HG03139 (cell line): ENCODE results near the gene ZNF784.

Experiments
- ATAC-seq: cut with Tn5 transposase; IDR thresholded peaks from one replicate; pipeline ENCODE4 v1.9.1; 2021; ENCODE audit not compliant: unreplicated experiment

ZNF784 gene

DNA sequence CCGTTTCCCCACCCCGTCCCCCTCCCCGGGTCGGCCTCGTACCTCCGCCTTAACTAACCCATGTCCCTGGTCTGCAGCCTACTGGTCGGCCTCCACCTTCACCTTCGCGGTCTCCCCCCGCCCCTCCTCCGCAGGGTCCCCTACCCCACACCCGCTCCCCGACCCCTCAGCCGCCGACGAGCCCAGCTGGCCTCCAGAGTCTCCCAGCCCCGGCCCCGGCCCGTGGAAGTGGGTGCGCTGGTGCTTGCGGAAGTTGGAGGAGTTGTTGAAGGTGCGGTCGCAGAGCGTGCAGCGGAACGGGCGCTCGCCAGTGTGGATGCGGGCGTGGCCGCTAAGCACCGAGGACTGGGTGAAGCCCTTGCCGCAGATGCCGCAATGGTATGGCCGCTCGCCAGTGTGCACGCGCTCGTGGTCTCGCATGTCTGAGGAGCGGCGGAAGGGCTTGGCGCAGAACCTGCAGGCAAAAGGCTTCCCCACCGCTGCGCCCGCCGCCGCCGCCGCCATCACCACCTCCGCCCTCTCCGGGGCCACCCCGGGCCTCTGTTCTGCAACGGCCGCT lies 2.6 kb downstream of the ZNF784 start:
- ATAC-seq = no peak

DNA sequence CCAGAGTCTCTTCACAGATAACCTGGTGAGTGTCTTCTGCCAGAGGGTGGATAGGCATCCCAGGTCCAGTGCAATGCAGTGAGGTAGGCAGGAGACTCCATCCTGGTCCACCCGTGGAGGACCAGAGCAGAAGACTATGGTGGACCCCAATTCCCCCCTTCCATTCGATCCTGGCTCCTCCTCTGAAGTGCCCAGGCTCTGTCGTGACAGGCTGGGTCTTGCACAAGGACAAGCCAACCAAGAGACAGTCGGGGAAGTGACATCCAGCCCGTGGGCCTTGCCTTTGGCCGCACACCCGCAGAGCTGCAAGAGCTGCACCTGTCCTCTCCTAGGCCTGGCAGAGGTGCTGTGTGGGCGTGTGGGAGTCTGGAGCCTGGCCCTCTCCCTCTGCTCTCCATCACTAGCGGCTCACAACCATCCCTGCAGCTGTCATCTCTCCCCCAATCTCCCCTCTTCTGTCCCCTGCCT lies 3.1 kb downstream of the ZNF784 start:
- no peak for ATAC-seq

DNA sequence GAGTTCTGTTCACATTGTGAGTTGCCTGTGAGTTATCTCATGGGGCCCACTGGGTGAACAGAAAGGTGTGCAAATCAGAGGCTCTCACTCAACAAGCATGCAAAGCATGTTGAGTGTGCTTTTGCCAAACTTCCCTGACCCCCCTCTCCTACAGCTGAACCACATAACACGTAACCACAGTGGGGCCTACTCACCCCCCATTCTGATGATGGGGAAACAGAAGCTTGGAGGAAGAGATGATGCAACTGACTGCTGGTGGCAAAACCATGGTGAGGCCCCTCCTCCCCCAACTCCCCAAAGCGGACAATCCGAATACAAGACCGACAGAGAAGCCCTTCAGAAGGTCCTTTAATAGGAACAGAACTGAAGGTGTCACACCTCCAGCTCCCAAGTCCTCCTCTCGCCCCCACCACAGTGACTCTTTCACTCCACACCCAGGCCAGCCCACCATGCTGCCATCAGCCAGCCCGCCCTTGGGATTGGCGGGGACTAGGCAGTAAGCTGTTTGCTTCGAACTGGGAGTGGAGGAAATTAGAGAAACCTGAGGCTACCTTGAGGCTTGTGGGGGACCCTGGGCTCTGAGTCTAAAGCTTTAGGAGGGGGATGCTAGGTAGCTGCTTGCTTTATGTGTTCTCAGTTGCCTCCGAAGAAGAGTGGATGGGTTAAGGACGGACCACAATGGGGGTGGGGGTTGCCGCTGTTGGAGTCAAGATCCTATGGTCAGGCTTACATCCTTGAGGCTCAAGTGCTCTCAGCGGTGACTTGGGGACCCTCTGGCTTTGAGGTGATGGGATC lies 3.8 kb downstream of the ZNF784 start:
- no peak for ATAC-seq

DNA sequence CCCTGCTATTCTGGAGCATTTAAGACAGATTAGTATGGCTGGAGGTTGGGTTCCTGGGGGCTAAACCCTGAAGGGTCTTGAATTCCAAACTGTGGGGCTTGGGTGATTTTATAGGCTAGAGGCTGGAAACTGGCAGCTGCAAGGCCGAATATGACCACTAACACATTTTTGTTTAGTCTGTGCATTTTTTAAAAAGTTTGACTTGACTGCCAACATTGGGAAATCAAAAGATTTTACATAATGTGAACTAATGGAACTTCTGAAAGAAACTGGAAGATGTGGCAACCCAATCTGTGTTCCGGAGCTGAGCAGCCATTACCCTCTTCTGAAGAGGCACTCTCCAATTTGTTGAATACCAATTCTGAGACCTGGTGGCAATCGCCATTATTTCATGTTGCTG lies 5.1 kb downstream of the ZNF784 start:
- ATAC-seq = no peak

DNA sequence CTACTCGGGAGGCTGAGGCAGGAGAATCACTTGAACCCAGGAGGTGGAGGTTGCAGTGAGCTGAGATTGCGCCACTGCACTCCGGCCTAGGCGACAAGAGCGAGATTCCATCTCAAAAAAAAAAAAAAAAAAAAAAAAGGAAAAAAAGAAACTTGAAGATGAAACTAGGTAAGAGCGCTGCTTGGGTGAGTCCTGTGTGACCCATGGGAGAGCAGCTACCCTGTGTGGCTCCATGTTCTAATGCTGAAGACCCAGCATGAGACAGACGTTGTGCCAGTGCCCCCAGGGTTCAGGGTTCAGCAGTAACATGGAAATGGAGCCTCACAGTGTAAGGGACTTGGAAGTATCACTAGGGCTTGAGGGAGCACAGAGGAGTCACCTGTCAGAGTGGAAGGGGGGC lies 5.9 kb downstream of the ZNF784 start:
- no peak for ATAC-seq

DNA sequence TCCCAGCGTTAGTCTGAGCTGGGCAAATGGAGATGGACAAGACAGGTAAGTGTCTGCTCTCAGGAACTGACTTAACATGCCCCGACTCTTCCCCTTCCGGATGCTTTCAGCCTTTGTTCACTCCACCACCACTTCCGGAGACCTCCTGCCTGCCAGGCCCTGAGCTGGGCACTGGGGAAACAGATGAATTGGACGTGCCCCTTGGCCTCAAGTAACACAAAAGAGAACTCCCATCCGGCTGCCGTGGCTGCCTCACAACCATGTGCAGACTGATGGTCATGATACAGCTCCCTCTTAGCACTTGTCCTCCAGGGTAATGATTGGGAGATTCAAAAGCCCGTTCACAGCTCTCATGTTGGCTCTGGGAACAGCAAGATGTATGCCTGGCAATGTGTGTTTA lies 6.9 kb downstream of the ZNF784 start:
- ATAC-seq = no peak

DNA sequence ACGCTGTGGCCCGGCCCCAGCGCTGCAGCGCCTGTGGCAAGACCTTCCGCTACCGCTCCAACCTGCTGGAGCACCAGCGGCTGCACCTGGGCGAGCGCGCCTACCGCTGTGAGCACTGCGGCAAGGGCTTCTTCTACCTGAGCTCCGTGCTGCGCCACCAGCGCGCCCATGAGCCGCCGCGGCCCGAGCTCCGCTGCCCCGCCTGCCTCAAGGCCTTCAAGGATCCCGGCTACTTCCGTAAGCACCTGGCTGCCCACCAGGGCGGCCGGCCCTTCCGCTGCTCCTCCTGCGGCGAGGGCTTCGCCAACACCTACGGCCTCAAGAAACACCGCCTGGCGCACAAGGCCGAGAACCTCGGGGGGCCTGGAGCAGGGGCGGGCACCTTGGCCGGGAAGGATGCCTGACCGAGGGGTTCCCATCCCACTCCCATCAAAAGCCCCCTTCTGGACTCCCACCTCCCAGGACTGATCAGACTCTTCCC lies 7.9 kb downstream of the ZNF784 start:
- ATAC-seq = no peak

DNA sequence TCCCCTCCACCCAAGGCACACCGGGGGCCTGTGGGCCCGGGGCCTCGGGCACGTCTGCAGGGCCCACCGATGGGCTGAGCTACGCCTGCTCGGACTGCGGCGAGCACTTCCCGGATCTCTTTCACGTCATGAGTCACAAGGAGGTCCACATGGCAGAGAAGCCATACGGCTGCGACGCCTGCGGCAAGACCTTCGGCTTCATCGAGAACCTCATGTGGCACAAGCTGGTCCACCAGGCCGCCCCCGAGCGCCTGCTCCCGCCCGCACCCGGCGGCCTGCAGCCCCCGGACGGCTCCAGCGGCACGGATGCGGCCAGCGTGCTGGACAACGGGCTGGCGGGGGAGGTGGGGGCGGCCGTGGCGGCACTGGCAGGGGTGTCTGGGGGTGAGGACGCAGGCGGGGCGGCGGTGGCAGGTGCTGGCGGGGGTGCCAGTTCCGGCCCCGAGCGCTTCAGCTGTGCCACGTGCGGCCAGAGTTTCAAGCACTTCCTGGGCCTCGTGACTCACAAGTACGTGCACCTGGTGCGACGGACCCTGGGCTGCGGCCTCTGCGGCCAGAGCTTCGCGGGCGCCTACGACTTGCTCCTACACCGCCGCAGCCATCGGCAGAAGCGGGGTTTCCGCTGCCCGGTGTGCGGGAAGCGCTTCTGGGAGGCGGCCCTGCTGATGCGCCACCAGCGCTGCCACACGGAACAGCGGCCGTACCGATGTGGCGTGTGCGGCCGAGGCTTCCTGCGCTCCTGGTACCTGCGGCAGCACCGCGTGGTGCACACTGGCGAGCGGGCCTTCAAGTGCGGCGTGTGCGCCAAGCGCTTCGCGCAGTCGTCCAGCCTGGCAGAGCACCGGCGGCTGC lies 8.6 kb downstream of the ZNF784 start:
- ATAC-seq = no peak

DNA sequence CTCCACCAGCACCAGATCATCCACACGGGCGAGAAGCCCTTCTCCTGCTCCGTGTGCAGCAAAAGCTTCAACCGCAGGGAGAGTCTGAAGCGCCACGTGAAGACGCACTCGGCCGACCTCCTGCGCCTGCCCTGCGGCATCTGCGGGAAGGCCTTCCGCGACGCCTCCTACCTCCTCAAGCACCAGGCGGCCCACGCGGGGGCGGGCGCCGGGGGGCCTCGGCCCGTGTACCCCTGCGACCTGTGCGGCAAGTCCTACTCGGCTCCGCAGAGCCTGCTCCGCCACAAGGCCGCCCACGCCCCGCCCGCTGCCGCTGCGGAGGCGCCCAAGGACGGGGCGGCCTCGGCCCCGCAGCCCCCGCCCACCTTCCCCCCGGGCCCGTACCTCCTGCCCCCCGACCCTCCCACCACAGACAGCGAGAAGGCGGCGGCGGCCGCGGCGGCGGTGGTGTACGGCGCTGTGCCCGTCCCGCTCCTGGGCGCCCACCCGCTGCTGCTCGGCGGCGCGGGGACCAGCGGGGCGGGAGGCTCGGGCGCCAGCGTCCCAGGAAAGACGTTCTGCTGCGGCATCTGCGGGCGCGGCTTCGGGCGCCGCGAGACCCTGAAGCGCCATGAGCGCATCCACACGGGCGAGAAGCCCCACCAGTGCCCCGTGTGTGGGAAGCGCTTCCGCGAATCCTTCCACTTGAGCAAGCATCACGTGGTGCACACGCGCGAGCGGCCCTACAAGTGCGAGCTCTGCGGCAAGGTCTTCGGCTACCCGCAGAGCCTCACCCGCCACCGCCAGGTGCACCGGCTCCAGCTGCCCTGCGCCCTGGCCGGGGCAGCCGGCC lies 9.4 kb downstream of the ZNF784 start:
- ATAC-seq = no peak

DNA sequence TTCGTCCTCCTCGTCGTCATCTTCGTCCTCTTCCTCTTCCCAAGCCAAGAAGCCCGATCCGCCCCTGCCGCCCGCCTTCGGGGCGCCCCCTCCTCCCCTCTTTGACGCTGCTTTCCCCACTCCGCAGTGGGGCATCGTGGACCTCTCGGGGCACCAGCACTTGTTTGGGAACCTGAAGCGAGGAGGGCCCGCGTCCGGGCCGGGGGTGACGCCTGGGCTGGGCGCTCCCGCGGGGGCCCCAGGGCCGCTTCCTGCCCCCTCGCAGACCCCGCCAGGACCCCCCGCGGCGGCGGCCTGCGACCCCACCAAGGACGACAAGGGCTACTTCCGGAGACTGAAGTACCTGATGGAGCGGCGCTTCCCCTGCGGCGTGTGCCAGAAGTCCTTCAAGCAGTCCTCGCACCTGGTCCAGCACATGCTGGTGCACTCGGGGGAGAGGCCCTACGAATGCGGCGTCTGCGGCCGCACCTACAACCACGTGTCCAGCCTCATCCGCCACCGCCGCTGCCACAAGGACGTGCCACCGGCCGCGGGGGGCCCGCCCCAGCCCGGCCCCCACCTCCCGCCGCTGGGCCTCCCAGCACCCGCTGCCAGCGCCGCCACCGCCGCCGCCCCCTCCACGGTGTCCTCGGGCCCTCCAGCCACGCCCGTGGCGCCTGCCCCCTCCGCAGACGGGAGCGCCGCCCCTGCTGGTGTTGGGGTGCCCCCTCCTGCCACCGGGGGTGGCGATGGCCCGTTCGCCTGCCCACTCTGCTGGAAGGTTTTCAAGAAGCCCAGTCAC lies 10.2 kb downstream of the ZNF784 start:
- no peak for ATAC-seq

DNA sequence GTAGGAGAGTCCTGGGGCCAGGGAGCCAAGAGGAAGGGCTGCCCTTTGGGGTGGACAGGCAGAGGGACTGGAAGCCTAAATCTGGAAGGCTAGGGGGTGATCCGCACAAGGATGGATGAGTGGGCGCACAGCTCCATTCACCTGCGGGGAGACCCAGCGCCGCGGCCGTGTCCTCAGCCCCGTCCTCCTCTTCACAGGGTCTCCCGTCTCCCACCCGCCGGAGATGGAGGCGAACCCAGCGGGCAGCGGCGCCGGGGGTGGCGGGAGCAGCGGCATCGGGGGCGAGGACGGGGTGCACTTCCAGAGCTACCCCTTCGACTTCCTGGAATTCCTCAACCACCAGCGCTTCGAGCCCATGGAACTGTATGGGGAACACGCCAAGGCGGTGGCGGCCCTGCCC lies 11.0 kb downstream of the ZNF784 start:
- ATAC-seq = no peak

DNA sequence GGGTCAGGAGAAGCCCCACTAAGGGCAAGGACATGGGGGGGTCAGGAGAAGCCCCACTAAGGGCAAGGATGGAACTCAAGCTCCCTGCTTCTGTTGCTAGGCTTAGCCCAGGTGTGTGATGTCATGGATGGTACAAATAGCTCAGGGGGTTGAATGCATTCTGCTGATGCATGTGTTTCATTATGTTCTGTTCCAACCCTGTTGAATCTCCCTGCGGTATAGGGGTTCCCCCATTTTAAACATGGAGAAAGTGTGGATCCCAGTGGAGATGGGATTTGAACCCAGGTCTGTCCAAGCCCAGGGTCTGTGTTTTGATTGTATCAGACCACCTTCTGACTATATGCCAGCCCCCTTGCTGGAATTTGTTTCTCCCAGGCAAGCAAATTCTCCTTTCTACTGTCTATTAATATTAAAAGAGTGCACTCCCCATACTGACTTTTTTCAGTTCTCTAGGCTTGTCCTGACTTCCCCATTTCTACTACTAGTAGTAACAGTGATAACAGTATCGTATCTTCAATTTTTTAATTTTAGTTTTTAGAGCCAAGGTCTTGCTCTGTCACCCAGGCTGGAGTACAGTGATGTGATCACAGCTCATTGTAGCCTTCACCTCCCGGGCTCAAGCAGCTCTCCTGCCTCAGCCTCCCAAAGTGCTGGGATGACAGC lies 12.3 kb downstream of the ZNF784 start:
- ATAC-seq = no peak

DNA sequence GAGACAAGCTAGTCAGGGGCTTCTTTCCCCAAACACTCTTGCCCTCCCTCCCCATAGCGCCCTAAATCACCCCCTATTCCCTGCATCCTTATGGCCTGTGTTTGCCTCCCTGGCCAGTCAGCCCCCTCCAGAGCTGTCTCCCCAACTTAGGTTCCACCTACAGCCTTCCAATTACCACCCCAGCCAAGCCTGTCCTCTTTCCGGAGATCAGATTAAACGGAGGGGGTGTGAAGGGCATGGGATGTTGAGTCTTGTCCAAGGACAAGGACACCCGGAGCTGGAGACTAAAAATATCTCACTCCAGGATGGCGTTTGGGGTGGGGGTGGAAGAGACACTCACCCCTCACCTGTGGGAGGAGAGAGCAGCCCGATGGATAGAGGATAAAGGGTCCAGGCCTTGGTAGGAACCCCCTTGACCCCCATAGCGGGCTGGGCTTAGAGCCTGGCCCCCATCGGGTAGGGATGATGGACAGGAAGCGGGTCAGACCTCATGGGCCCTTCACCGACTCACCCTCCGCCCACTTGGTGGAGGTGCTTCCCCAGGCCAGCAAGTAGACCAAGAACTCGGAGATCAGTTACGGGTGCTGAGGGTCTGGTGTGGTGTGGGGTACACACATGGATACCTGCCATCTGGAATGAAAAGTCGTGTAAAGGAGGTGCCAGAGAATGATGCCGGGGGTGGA lies 12.9 kb downstream of the ZNF784 start:
- no peak for ATAC-seq

DNA sequence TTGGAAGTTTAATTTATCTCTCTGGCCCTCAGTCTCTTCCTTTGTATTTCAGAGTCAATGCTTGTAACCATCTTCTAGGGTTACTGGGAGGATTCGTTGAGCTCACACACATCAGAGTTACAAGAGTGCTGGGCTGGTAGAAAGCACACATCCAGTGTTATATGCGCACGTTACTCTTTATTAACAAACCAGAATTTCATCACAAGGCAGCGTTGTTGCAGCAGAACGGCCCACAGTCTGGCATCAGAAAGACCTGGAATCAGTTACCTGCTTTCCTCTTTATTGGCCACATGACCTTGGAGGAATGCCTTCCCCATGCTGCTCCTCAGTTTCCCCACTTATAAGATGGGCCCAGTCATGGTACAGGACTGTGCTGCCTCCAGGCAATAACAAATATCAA lies 15.0 kb downstream of the ZNF784 start:
- ATAC-seq = no peak

DNA sequence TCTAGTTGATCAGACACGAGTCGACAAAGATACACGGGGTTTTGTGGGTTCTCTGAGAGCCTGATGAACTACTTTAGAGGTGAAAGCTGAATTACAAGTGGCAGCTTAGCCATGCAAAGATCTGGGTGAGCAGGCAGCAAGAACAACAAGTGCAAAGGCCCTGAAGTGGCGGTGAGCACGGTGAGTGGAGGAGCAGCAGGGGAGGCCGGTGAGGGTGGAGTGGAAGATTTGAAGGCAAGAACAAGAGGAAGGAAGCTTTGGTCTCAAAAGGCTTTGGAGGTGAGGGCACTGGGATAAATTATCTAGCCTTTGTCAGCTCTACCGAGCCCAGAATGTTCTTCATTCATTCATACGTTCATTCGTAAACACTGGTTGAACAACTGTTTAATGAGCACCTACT lies 17.5 kb downstream of the ZNF784 start:
- ATAC-seq = no peak

DNA sequence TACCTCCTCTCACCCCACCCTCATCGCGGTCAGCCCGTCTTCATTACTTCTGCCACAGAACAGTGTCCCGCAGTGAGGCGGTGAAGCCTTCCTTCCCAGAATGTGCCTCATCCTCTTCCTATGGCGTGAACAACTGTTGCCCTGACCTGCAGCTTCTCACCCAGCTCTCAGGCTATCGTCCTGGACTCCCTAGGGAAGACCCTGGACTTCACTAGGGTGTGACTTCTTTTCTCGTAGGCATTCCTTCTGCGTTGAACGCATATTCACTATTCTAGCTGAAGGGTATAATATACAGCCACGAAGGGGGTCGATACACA lies 17.9 kb downstream of the ZNF784 start:
- no peak for ATAC-seq

DNA sequence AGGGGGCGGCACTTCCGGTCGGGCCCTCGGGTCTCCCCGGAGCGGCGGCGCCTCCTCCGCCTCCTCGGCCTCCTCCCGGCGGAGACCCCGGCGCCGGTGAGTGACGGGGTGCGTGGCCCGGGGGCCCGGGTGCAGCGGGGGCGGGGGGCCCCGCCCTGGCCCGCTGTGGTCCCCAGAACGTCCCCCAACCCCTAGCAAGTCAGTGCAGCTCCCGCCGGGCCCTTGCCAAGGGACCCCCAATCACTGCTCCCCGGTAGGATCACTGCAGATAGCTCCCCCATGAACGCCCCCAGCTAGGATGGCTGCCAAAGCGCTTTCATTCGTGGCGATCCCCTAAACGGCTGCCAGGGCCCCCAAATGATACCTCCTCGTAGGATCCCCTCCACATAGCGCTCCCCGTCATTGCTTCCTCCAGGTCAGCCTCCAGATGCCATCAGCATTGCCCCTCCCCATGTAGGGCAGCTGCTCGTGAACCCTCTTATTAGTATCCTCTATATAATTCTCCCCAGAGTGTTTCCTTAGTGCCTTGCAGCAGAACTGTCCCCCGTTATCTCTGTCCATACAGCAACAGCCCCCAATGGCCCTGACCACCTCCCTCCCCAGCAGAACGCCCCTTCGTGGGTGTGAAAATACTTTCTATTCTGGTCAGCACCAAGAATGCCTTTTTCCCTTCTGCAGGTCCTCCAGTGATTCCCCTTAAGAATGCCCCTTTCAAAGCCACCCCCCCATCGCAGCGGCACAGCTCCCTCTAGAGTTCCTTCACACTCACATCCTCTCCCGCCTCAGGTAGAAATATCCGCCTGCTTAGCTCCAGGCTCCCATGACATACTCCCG lies 18.5 kb downstream of the ZNF784 start, which contains the start of gene ZNF865:
ZNF865 (plus strand) TSS at position 11 of the 834 bp plus-strand sequence. CDS start 7,972 bp downstream, outside the sequence.
- ATAC-seq = no peak

DNA sequence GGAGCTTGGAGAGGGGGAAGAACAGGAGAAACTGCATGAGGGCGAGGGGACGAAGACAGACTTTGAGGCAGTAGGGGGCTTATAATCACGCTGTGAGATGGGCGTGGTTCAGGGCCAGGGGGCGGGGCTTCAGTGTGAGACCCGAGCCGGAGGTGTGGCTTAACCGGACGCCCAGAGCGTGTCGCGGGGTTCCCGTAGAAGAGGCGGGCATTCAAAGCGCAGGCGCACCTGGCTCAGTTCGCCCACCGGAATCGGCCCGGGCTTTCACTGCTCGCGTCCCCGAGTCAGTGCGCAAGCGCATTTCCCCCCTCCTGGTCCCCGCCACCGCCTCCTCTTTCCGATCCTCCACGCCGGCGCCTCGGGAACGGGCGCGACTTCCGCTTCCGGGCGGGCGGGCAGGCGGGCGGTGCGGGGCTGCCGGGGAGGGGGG lies 19.1 kb downstream of the ZNF784 start:
- peak; percentile 67 for ATAC-seq
